ENCODE measurements around the gene CLASRP.

The CLASRP gene

GRCh38 chr19:45095496-45096413, 56.9 kb downstream of the CLASRP start:
- H3K4me3 ChIP-seq (ENCODE audit: insufficient read depth, low read depth, low read length), result no peak overlapping the region
- H3K27ac ChIP-seq (ENCODE audit: insufficient read depth, low read depth, low read length, poor library complexity, severe bottlenecking), result no peak overlapping the region
- H3K36me3 ChIP-seq (ENCODE audit: control insufficient read depth, insufficient read depth, low read length), result no peaks in the 10 kb centered on the region
- 93 to 94% methylated on average over 14 of the region's 14 CpGs for WGBS, 2 experiments
- no peaks in the 10 kb centered on the region for H3K27me3 ChIP-seq (ENCODE audit: control insufficient read depth, insufficient read depth, low read length, poor library complexity, severe bottlenecking)
- peaks cover 45% of the 10 kb centered on the region for H3K4me1 ChIP-seq (ENCODE audit: control insufficient read depth, insufficient read depth, low read length)
- no peaks in the 10 kb centered on the region for H3K9me3 ChIP-seq (ENCODE audit: control insufficient read depth, low read length)

GRCh38 chr19:45096700-45097099, 57.9 kb downstream of the CLASRP start:
- Histone ChIP-seq H3K4me1 (ENCODE audit: control insufficient read depth, insufficient read depth, low read length) (peaks cover 42% of the 10 kb centered on the region), H3K4me3 (ENCODE audit: insufficient read depth, low read depth, low read length) (no peak overlapping the region)
- 90 to 93% methylated on average over 7 of the region's 7 CpGs for WGBS, 2 experiments

DNA sequence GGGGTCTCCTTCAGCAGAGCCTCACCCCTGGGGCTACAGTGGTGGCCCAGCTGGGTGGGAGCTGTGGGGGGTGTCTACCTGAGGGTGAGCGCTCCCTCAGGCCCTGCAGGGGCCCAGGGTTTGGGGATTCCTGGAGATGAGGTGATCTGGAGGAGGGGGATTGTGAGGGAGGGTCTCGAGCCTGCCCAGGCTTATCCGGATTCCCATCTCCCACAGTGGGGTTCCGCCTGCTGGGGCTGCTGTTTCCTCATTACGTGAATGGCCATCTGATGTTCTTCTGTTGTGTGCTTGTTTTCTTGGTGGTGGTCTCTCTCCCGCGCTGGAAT, 58.6 kb downstream of the CLASRP start:
- Histone ChIP-seq H3K4me1 (ENCODE audit: control insufficient read depth, insufficient read depth, low read length) (peaks cover 45% of the 10 kb centered on the region), H3K27ac (ENCODE audit: insufficient read depth, low read depth, low read length, poor library complexity, severe bottlenecking) (no peak overlapping the region), H3K9me3 (ENCODE audit: control insufficient read depth, low read length) (no peaks in the 10 kb centered on the region), H3K27me3 (ENCODE audit: control insufficient read depth, insufficient read depth, low read length, poor library complexity, severe bottlenecking) (no peaks in the 10 kb centered on the region), H3K4me3 (ENCODE audit: insufficient read depth, low read depth, low read length) (no peak overlapping the region), H3K36me3 (ENCODE audit: control insufficient read depth, insufficient read depth, low read length) (no peaks in the 10 kb centered on the region)
- 80 to 82% methylated on average over 7 of the region's 7 CpGs for WGBS, 2 experiments

More at GRCh38 chr19:45096700-45097099, 57.9 kb downstream of the CLASRP start:
- H3K9me3 ChIP-seq (ENCODE audit: control insufficient read depth, low read length), result no peaks in the 10 kb centered on the region
- no peaks in the 10 kb centered on the region for H3K27me3 ChIP-seq (ENCODE audit: control insufficient read depth, insufficient read depth, low read length, poor library complexity, severe bottlenecking)
- H3K27ac ChIP-seq (ENCODE audit: insufficient read depth, low read depth, low read length, poor library complexity, severe bottlenecking), result no peak overlapping the region
- H3K36me3 ChIP-seq (ENCODE audit: control insufficient read depth, insufficient read depth, low read length), result no peaks in the 10 kb centered on the region

DNA sequence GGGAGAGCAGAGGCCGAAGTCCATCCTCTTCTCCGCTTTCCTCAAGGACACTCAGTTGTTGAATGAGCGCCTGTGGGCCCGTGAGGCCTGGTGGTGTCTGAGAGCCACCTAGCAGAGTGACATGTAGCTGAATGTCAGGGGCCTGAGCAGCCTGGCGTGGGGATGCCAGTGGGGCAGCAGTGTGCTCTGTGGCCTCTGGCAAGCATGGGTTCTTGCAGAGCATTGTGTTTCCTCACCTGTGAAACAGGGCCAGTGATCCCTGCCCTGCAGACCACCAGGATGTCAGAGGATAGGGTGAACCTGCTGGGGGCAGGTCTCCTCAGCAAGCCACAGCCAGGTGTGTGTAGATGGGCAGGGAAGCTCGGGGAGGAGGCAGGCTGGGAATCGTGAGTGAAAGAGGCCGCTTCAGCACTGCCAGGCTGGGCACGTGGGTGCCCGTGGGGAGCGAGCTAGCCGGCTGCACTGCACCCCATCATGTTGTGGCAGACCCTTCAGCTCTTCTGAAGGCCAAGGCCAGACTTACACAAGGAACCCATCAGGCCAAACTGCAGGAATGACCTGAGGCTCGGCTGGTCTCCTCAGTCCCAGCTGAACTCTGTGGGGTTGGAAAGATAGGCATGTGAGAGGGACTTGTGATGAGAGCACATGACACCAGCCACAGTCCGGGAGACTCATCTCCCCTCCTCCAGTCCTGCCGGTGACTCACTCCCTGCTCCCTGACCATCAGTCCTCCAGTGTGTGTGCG, 59.1 kb downstream of the CLASRP start:
- no peaks in the 10 kb centered on the region for H3K9me3 ChIP-seq (ENCODE audit: control insufficient read depth, low read length)
- H3K4me1 ChIP-seq (ENCODE audit: control insufficient read depth, insufficient read depth, low read length), result peaks cover 48% of the 10 kb centered on the region
- no peaks in the 10 kb centered on the region for H3K36me3 ChIP-seq (ENCODE audit: control insufficient read depth, insufficient read depth, low read length)
- no peaks in the 10 kb centered on the region for H3K27me3 ChIP-seq (ENCODE audit: control insufficient read depth, insufficient read depth, low read length, poor library complexity, severe bottlenecking)
- no peak overlapping the region for H3K4me3 ChIP-seq (ENCODE audit: insufficient read depth, low read depth, low read length)
- WGBS, 2 experiments, result 76 to 79% methylated on average over 16 of the region's 16 CpGs
- no peak overlapping the region for H3K27ac ChIP-seq (ENCODE audit: insufficient read depth, low read depth, low read length, poor library complexity, severe bottlenecking)

- H3K4me1 ChIP-seq (ENCODE audit: control insufficient read depth, insufficient read depth, low read length), result peaks cover 53% of the 10 kb centered on the region
- 74 to 80% methylated on average over 15 of the region's 15 CpGs for WGBS, 2 experiments
- H3K4me3 ChIP-seq (ENCODE audit: insufficient read depth, low read depth, low read length), result no peak overlapping the region
These were observed 59.9 kb downstream of the CLASRP start for GRCh38 chr19:45098521-45099466.

GRCh38 chr19:45099467-45100191, 60.8 kb downstream of the CLASRP start:
- 75 to 76% methylated on average over 25 of the region's 25 CpGs for WGBS, 2 experiments
- Histone ChIP-seq H3K36me3 (ENCODE audit: control insufficient read depth, insufficient read depth, low read length) (no peaks in the 10 kb centered on the region), H3K9me3 (ENCODE audit: control insufficient read depth, low read length) (no peaks in the 10 kb centered on the region), H3K27me3 (ENCODE audit: control insufficient read depth, insufficient read depth, low read length, poor library complexity, severe bottlenecking) (no peaks in the 10 kb centered on the region), H3K27ac (ENCODE audit: insufficient read depth, low read depth, low read length, poor library complexity, severe bottlenecking) (no peak overlapping the region), H3K4me3 (ENCODE audit: insufficient read depth, low read depth, low read length) (no peak overlapping the region), H3K4me1 (ENCODE audit: control insufficient read depth, insufficient read depth, low read length) (peaks cover 52% of the 10 kb centered on the region)

More at GRCh38 chr19:45098521-45099466, 59.9 kb downstream of the CLASRP start:
- no peak overlapping the region for H3K27ac ChIP-seq (ENCODE audit: insufficient read depth, low read depth, low read length, poor library complexity, severe bottlenecking)
- H3K36me3 ChIP-seq (ENCODE audit: control insufficient read depth, insufficient read depth, low read length), result no peaks in the 10 kb centered on the region
- no peaks in the 10 kb centered on the region for H3K27me3 ChIP-seq (ENCODE audit: control insufficient read depth, insufficient read depth, low read length, poor library complexity, severe bottlenecking)
- no peaks in the 10 kb centered on the region for H3K9me3 ChIP-seq (ENCODE audit: control insufficient read depth, low read length)

- H3K36me3 ChIP-seq (ENCODE audit: control insufficient read depth, insufficient read depth, low read length), result no peaks in the 10 kb centered on the region
- H3K4me3 ChIP-seq (ENCODE audit: insufficient read depth, low read depth, low read length), result no peak overlapping the region
- no peaks in the 10 kb centered on the region for H3K9me3 ChIP-seq (ENCODE audit: control insufficient read depth, low read length)
- peaks cover 55% of the 10 kb centered on the region for H3K4me1 ChIP-seq (ENCODE audit: control insufficient read depth, insufficient read depth, low read length)
- H3K27ac ChIP-seq (ENCODE audit: insufficient read depth, low read depth, low read length, poor library complexity, severe bottlenecking), result no peak overlapping the region
- 92 to 94% methylated on average over 3 of the region's 3 CpGs for WGBS, 2 experiments
- H3K27me3 ChIP-seq (ENCODE audit: control insufficient read depth, insufficient read depth, low read length, poor library complexity, severe bottlenecking), result no peaks in the 10 kb centered on the region
These were observed 61.4 kb downstream of the CLASRP start for GRCh38 chr19:45100201-45100600.

GRCh38 chr19:45100846-45101252, 62.0 kb downstream of the CLASRP start:
- peaks cover 55% of the 10 kb centered on the region for H3K4me1 ChIP-seq (ENCODE audit: control insufficient read depth, insufficient read depth, low read length)
- no peaks in the 10 kb centered on the region for H3K27me3 ChIP-seq (ENCODE audit: control insufficient read depth, insufficient read depth, low read length, poor library complexity, severe bottlenecking)

DNA sequence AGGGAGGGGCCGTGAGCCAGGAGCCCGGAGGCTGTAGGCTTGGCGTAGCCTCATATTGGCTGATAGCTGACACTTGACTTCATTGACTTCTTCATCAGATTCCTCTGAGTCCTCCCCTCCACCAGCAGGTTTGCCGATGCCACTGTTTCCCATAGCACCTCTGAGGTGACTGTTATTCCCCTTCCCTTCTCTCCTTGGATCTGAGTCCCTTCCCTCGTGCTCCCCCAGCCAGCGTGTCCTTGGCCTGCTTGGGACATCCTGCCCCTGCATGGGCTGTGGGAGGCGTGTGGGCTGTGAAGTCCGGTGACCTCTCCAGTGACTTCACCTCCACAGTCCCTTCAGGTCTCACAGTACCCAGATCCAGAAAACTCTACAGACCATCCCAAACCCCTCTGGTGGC, 63.0 kb downstream of the CLASRP start:
- H3K4me1 ChIP-seq (ENCODE audit: control insufficient read depth, insufficient read depth, low read length), result peaks cover 55% of the 10 kb centered on the region
- H3K36me3 ChIP-seq (ENCODE audit: control insufficient read depth, insufficient read depth, low read length), result no peaks in the 10 kb centered on the region
- no peak overlapping the region for H3K27ac ChIP-seq (ENCODE audit: insufficient read depth, low read depth, low read length, poor library complexity, severe bottlenecking)
- WGBS, 2 experiments, result 92% methylated on average over 8 of the region's 8 CpGs
- no peak overlapping the region for H3K4me3 ChIP-seq (ENCODE audit: insufficient read depth, low read depth, low read length)
- no peaks in the 10 kb centered on the region for H3K9me3 ChIP-seq (ENCODE audit: control insufficient read depth, low read length)
- H3K27me3 ChIP-seq (ENCODE audit: control insufficient read depth, insufficient read depth, low read length, poor library complexity, severe bottlenecking), result no peaks in the 10 kb centered on the region

More at GRCh38 chr19:45100846-45101252, 62.0 kb downstream of the CLASRP start:
- Histone ChIP-seq H3K36me3 (ENCODE audit: control insufficient read depth, insufficient read depth, low read length) (no peaks in the 10 kb centered on the region), H3K4me3 (ENCODE audit: insufficient read depth, low read depth, low read length) (no peak overlapping the region), H3K27ac (ENCODE audit: insufficient read depth, low read depth, low read length, poor library complexity, severe bottlenecking) (no peak overlapping the region), H3K9me3 (ENCODE audit: control insufficient read depth, low read length) (no peaks in the 10 kb centered on the region)
- WGBS, 2 experiments, result 92 to 93% methylated on average over 8 of the region's 8 CpGs

All from ectodermal cell (in vitro differentiated cells).